HEK293T (cell line): ENCODE results near the gene RNF213.

Experiments used
- CTCF ChIA-PET: fragments of 350-600 bp; formaldehyde crosslinking; extraction: SDS; loops from one replicate; lab custom pipeline; 2021; ENCODE audit warnings: antibody characterized with exemption, inconsistent platforms; lab: Yijun Ruan, JAX
- POLR2A ChIA-PET: fragments of 350-600 bp; formaldehyde crosslinking; extraction: SDS; loops from one replicate; lab custom pipeline; 2020; ENCODE audit warnings: antibody characterized with exemption, inconsistent platforms; lab: Yijun Ruan, JAX
- DNase-seq: peaks from one replicate; pipeline ENCODE4 v3.0.0; 2012; ENCODE audit warnings: mixed read lengths; ENCODE audit errors: extremely low spot score
- ARNT ChIP-seq: fragments of 450-650 bp; IDR thresholded peaks from 2 replicates; pipeline ENCODE4 v1.6.1; 2017; ENCODE audit warnings: mild to moderate bottlenecking
- BHLHE40 ChIP-seq: fragments of 450-650 bp; IDR thresholded peaks from 2 replicates; pipeline ENCODE4 v1.6.1; 2016; ENCODE audit warnings: mild to moderate bottlenecking, moderate library complexity, borderline replicate concordance
- CTBP1 ChIP-seq: fragments of 450-650 bp; IDR thresholded peaks from 2 replicates; pipeline ENCODE4 v1.6.1; 2016; ENCODE audit warnings: borderline replicate concordance
- ELF4 ChIP-seq: fragments of 450-650 bp; IDR thresholded peaks from 2 replicates; pipeline ENCODE4 v1.6.1; 2017; ENCODE audit warnings: antibody characterized with exemption
- FOXA1 ChIP-seq: fragments of 450-650 bp; IDR thresholded peaks from 2 replicates; pipeline ENCODE4 v1.6.1; 2016; ENCODE audit warnings: mild to moderate bottlenecking
- FOXK2 ChIP-seq: fragments of 450-650 bp; IDR thresholded peaks from 2 replicates; pipeline ENCODE4 v1.6.1; 2016; ENCODE audit warnings: mild to moderate bottlenecking
- FOXM1 ChIP-seq: fragments of 450-650 bp; IDR thresholded peaks from 2 replicates; pipeline ENCODE4 v1.6.1; 2017; ENCODE audit warnings: mild to moderate bottlenecking, borderline replicate concordance
- HDGF ChIP-seq: fragments of 450-650 bp; IDR thresholded peaks from 2 replicates; pipeline ENCODE4 v1.6.1; 2017; ENCODE audit warnings: antibody characterized with exemption, borderline replicate concordance
- L3MBTL2 ChIP-seq: fragments of 450-650 bp; conservative IDR thresholded peaks from 2 replicates; pipeline ENCODE4 v1.6.1; 2016; ENCODE audit warnings: mild to moderate bottlenecking
- LEF1 ChIP-seq: fragments of 450-650 bp; IDR thresholded peaks from 2 replicates; pipeline ENCODE4 v1.6.1; 2017; ENCODE audit warnings: mild to moderate bottlenecking, borderline replicate concordance
- NFRKB ChIP-seq: fragments of 450-650 bp; IDR thresholded peaks from 2 replicates; pipeline ENCODE4 v1.6.1; 2016; ENCODE audit warnings: mild to moderate bottlenecking, moderate library complexity
- SP1 ChIP-seq: fragments of 450-650 bp; IDR thresholded peaks from 2 replicates; pipeline ENCODE4 v1.6.1; 2017
- SUZ12 ChIP-seq: fragments of 450-650 bp; IDR thresholded peaks from 2 replicates; pipeline ENCODE4 v1.6.1; 2016; ENCODE audit warnings: mild to moderate bottlenecking
- TARDBP ChIP-seq: fragments of 450-650 bp; IDR thresholded peaks from 2 replicates; pipeline ENCODE4 v1.6.1; 2016
- ZNF384 ChIP-seq: fragments of 450-650 bp; IDR thresholded peaks from 2 replicates; pipeline ENCODE4 v1.6.1; 2016
- TF ChIP-seq, protein P1 (sequence below): fragments of 450-650 bp; IDR thresholded peaks from 2 replicates; pipeline ENCODE4 v1.6.1; 2016

Gene RNF213

DNA sequence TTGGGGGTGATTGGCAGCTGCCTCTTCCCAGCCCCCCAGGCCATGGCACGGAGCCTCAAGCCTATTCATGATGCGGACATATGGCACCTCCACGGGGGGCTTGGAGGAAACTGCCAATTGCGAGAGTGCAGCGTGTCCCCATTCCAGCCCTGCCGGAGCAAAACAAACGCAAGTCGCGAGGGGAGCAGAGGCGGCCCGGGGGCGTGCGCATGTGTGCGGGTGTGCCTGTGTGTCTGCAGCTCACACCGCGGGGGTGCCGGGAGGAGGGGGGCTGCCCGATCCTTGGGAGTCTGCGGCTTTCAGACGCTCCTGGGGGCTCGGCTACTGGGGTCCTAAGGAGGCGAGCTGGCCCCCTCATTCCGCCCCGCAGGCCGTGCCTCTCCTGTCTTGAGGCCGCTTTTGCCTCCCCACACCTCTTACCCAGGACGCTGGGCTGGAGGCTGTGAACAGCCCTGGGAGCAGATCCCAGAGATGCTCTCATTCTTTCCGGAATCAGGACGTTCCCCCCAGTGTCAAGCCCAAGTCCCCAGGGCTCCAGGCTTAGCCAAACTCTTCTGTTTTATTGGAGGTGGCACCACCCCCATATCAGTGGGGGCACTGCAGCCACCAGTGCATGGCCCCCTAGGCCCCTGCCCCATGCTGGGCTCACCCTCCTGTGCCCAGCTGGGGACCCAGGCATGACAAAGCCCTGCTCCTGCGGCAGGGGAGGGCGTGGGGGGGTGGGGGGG is 183.4 kb downstream of the RNF213 start:
- no peak for DNase-seq
- ChIA-PET POLR2A (interaction anchor here (8.0 kb wide), 1 partner anchor 11 kb away, joined by 56 read pairs; no protein-coding TSS in a partner anchor), CTCF (no interaction called here)
- TF ChIP-seq FOXA1 (no peak), CTBP1 (no peak), ELF4 (no peak), LEF1 (no peak), FOXM1 (no peak), ARNT (no peak), HDGF (no peak), L3MBTL2 (no peak), SP1 (no peak), TARDBP (no peak), BHLHE40 (no peak), SUZ12 (no peak), NFRKB (no peak), ZNF384 (no peak), FOXK2 (no peak)
- TF ChIP-seq, protein P1, sequence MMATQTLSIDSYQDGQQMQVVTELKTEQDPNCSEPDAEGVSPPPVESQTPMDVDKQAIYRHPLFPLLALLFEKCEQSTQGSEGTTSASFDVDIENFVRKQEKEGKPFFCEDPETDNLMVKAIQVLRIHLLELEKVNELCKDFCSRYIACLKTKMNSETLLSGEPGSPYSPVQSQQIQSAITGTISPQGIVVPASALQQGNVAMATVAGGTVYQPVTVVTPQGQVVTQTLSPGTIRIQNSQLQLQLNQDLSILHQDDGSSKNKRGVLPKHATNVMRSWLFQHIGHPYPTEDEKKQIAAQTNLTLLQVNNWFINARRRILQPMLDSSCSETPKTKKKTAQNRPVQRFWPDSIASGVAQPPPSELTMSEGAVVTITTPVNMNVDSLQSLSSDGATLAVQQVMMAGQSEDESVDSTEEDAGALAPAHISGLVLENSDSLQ: no peak

- no peak for TF ChIP-seq FOXM1
- no peak for TF ChIP-seq HDGF
- no peak for TF ChIP-seq ZNF384
- TF ChIP-seq, protein P1: no peak
- TF ChIP-seq BHLHE40: no peak
- DNase-seq: no peak
- ChIA-PET POLR2A (interaction anchor here (8.0 kb wide), 1 partner anchor 10 kb away, joined by 56 read pairs; no protein-coding TSS in a partner anchor), CTCF (no interaction called here)
Observed at GRCh38 chr17:80444644-80444979, 184.0 kb downstream of the RNF213 start.

GRCh38 chr17:80445007-80445725 is 184.5 kb downstream of the RNF213 start:
- no peak for DNase-seq
- ChIA-PET POLR2A (interaction anchor here (8.0 kb wide), 1 partner anchor 10 kb away, joined by 56 read pairs; no protein-coding TSS in a partner anchor), CTCF (no interaction called here)
- TF ChIP-seq FOXK2: no peak
- no peak for TF ChIP-seq HDGF
- no peak for TF ChIP-seq FOXM1
- TF ChIP-seq FOXA1: no peak
- TF ChIP-seq LEF1: no peak
- TF ChIP-seq ELF4: no peak
- no peak for TF ChIP-seq BHLHE40
- no peak for TF ChIP-seq SUZ12
- TF ChIP-seq ZNF384: no peak
- no peak for TF ChIP-seq CTBP1
- TF ChIP-seq, protein P1: no peak
- no peak for TF ChIP-seq NFRKB

GRCh38 chr17:80445726-80446110 is 185.1 kb downstream of the RNF213 start:
- no peak for DNase-seq
- ChIA-PET CTCF (no interaction called here), POLR2A (interaction anchor here (8.0 kb wide), 1 partner anchor 9 kb away, joined by 56 read pairs; no protein-coding TSS in a partner anchor)
- no peak for TF ChIP-seq FOXK2
- no peak for TF ChIP-seq ELF4
- no peak for TF ChIP-seq TARDBP
- TF ChIP-seq, protein P1: no peak
- no peak for TF ChIP-seq NFRKB
- no peak for TF ChIP-seq L3MBTL2
- TF ChIP-seq HDGF: no peak
- TF ChIP-seq SP1: no peak
- no peak for TF ChIP-seq FOXA1
- TF ChIP-seq ARNT: no peak
- TF ChIP-seq CTBP1: no peak
- TF ChIP-seq ZNF384: no peak
- no peak for TF ChIP-seq FOXM1
- TF ChIP-seq BHLHE40: no peak
- TF ChIP-seq LEF1: no peak
- TF ChIP-seq SUZ12: no peak
